Trophoblast cell (in vitro differentiated cells and primary cell): ENCODE data around the gene IDH3A.

ENCODE experiments used
- DNase-seq, 2 donors: peaks; one replicate each; pipeline ENCODE4 v3.0.0-alpha.2; 2016
- H2AFZ ChIP-seq: 2 replicates; pipeline ENCODE4 v1.6.1; 2013; ENCODE audit warnings: low read length, moderate library complexity, mild to moderate bottlenecking; ENCODE audit not compliant: insufficient read depth, poor library complexity
- H2AK5ac ChIP-seq: 2 replicates; pipeline ENCODE4 v1.6.1; 2013; ENCODE audit warnings: mild to moderate bottlenecking, low read length
- H2BK120ac ChIP-seq: 2 replicates; pipeline ENCODE4 v1.6.1; 2013; ENCODE audit warnings: low read length, mild to moderate bottlenecking, moderate library complexity; ENCODE audit not compliant: insufficient read depth, poor library complexity
- H2BK12ac ChIP-seq: 2 replicates; pipeline ENCODE4 v1.6.1; 2013; ENCODE audit warnings: mild to moderate bottlenecking, low read length, moderate library complexity
- H2BK5ac ChIP-seq: 2 replicates; pipeline ENCODE4 v1.6.1; 2013; ENCODE audit warnings: low read length, low read depth, moderate library complexity, mild to moderate bottlenecking; ENCODE audit not compliant: poor library complexity
- H3K14ac ChIP-seq: 2 replicates; pipeline ENCODE4 v1.6.1; 2013; ENCODE audit warnings: mild to moderate bottlenecking, low read length
- H3K18ac ChIP-seq: 2 replicates; pipeline ENCODE4 v1.6.1; 2013; ENCODE audit warnings: mild to moderate bottlenecking, low read length
- H3K23ac ChIP-seq: 2 replicates; pipeline ENCODE4 v1.6.1; 2013; ENCODE audit warnings: low read length
- H3K27ac ChIP-seq: 2 replicates; pipeline ENCODE4 v1.5.1; 2013; ENCODE audit warnings: low read depth, mild to moderate bottlenecking, inconsistent platforms, low read length, moderate library complexity
- H3K27me3 ChIP-seq: 2 replicates; pipeline ENCODE4 v1.6.1; 2013; ENCODE audit warnings: inconsistent platforms, mild to moderate bottlenecking, low read length, moderate library complexity; ENCODE audit not compliant: insufficient read depth
- H3K36me3 ChIP-seq, 2 experiments: 1 replicate in 1 of 2; 2 replicates in 1 of 2; pipeline ENCODE4 v1.6.1; 2013; ENCODE audit warnings: low read length in 2 of 2, mild to moderate bottlenecking in 2 of 2, moderate library complexity in 1 of 2; ENCODE audit not compliant: insufficient read depth in 2 of 2, control insufficient read depth in 1 of 2
- H3K4ac ChIP-seq: 2 replicates; pipeline ENCODE4 v1.6.1; 2013; ENCODE audit warnings: low read depth, mild to moderate bottlenecking, low read length, moderate library complexity
- H3K4me1 ChIP-seq, 2 experiments: 1 replicate in 1 of 2; 2 replicates in 1 of 2; pipeline ENCODE4 v1.6.1; 2013; ENCODE audit warnings: low read length in 2 of 2, mild to moderate bottlenecking in 2 of 2, moderate library complexity in 1 of 2; ENCODE audit not compliant: insufficient read depth in 2 of 2, control insufficient read depth in 1 of 2
- H3K4me2 ChIP-seq: 2 replicates; pipeline ENCODE4 v1.6.1; 2013; ENCODE audit warnings: inconsistent platforms, mild to moderate bottlenecking, low read length, moderate library complexity
- H3K4me3 ChIP-seq: 2 replicates; pipeline ENCODE4 v1.5.1; 2013; ENCODE audit warnings: mild to moderate bottlenecking, low read depth, low read length, inconsistent platforms
- H3K79me1 ChIP-seq: one replicate; pipeline ENCODE4 v1.6.1; 2013; ENCODE audit warnings: low read length
- H3K79me2 ChIP-seq: 2 replicates; pipeline ENCODE4 v1.6.1; 2013; ENCODE audit warnings: low read length, mild to moderate bottlenecking; ENCODE audit not compliant: control insufficient read depth, insufficient read depth, poor library complexity
- H3K9ac ChIP-seq: 2 replicates; pipeline ENCODE4 v1.6.1; 2013; ENCODE audit warnings: mild to moderate bottlenecking, low read length
- H3K9me3 ChIP-seq: 2 replicates; pipeline ENCODE4 v1.6.1; 2013; ENCODE audit warnings: low read depth, mild to moderate bottlenecking, control low read depth, inconsistent platforms, low read length; ENCODE audit not compliant: insufficient read depth
- H4K12ac ChIP-seq: 2 replicates; pipeline ENCODE4 v1.6.1; 2013; ENCODE audit warnings: low read depth, mild to moderate bottlenecking, low read length, moderate library complexity
- H4K8ac ChIP-seq: 2 replicates; pipeline ENCODE4 v1.6.1; 2013; ENCODE audit warnings: low read depth, mild to moderate bottlenecking, low read length, moderate library complexity
- H4K91ac ChIP-seq: one replicate; pipeline ENCODE4 v1.6.1; 2013; ENCODE audit warnings: low read depth, mild to moderate bottlenecking, low read length, moderate library complexity
- WGBS: extraction: QIAGEN DNeasy Blood & Tissue Kit; methylation state at CpG from one replicate; pipeline ENCODE4 v1.1.7; 2013; ENCODE audit warnings: missing lambda C conversion rate; ENCODE audit not compliant: insufficient read length, insufficient coverage; ENCODE audit errors: extremely low coverage; 5-methylcytosine and 5-hydroxymethylcytosine counted together

Gene IDH3A

DNA sequence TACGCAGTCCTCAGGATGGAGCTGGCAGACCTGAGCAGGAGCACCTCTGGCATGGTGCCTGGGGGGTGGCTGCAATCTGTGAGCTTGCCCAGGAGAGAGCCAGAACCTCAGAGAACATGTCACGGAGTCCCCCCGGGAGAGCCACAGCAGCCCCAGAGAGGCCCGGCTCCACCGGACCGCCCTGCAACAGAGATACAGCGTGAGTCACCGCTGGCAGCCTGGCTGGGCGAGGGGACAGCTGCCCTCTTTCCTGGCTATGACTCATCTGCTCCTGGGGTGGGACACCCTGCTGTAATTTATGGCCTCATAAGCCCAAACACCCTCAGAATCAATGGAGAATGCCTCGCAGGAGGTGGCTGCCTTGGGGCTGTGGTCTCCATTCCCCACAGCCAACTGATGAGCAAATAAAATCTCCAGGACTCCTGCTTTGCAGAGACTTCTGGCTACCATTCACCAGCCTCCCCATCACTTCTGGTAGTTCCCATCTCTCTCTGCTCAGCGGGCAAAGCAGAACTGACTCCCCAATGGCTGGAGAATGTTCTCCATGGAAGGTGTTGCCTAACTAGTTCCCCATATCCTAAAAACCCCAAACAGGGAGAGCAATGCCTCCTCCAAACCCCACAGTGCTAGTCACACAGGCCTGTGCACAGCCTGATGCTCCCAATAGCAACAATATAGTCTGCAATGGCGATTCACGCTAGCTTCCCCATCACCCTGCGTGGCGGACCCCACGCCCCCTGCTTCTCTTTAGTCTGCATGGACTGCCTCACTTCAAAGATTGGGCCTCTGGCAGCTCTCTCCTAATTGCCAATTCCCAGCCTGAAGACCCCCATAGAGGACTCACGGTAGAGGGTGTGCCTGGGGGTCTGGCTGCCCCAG, 63.6 kb downstream of the IDH3A start:
- Histone ChIP-seq H4K12ac (no peak overlapping the region), H2BK120ac (no peak overlapping the region), H3K18ac (no peak overlapping the region), H3K27ac (no peak overlapping the region), H3K9ac (no peak overlapping the region), H2AFZ (no peak overlapping the region), H3K4me1 (peaks cover 10% of the 10 kb centered on the region in 2 experiments), H3K27me3 (no peaks in the 10 kb centered on the region), H4K8ac (no peak overlapping the region), H3K4ac (no peak overlapping the region), H3K36me3 (no peaks in the 10 kb centered on the region), H3K4me3 (no peak overlapping the region), H2AK5ac (no peak overlapping the region), H3K79me2 (no peaks in the 10 kb centered on the region), H3K4me2 (no peak overlapping the region), H3K23ac (no peak overlapping the region), H3K79me1 (no peaks in the 10 kb centered on the region), H3K9me3 (no peaks in the 10 kb centered on the region), H4K91ac (no peak overlapping the region), H2BK12ac (no peak overlapping the region), H3K14ac (no peak overlapping the region), H2BK5ac (no peak overlapping the region)
- peak in 1 of 2 donors; percentile 23 for DNase-seq
- no CpG with 5 or more reads among the region's 17 CpGs for WGBS

DNA sequence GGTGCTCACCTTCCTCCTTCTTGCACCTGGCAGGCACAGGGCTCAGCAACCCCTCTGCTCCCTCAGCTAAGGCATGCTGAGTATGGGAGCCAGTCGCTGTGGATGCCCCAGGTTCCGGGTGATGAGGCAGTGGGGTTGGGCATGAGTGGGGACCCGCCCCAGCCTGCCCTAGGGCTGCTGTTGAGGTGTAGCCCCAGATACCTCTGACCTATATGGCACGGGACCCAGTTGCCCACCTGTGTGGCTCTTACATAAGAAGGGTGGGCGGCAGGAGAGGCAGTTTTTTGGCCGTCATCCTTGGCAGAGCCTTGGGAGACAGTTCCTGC, 64.2 kb downstream of the IDH3A start:
- Histone ChIP-seq H3K27ac (no peak overlapping the region), H4K8ac (no peak overlapping the region), H2AK5ac (no peak overlapping the region), H3K79me1 (no peaks in the 10 kb centered on the region), H3K4me2 (no peak overlapping the region), H3K4me1 (peaks cover 10% of the 10 kb centered on the region in 2 experiments), H2BK120ac (no peak overlapping the region), H3K4ac (no peak overlapping the region), H3K27me3 (no peaks in the 10 kb centered on the region), H3K36me3 (no peaks in the 10 kb centered on the region), H4K91ac (no peak overlapping the region), H3K18ac (no peak overlapping the region), H3K14ac (no peak overlapping the region), H2BK12ac (no peak overlapping the region), H3K9ac (no peak overlapping the region), H2AFZ (no peak overlapping the region), H4K12ac (no peak overlapping the region), H3K23ac (no peak overlapping the region), H2BK5ac (no peak overlapping the region), H3K9me3 (no peaks in the 10 kb centered on the region), H3K79me2 (no peaks in the 10 kb centered on the region), H3K4me3 (no peak overlapping the region)
- no CpG with 5 or more reads among the region's 6 CpGs for WGBS
- DNase-seq = no peak

DNA sequence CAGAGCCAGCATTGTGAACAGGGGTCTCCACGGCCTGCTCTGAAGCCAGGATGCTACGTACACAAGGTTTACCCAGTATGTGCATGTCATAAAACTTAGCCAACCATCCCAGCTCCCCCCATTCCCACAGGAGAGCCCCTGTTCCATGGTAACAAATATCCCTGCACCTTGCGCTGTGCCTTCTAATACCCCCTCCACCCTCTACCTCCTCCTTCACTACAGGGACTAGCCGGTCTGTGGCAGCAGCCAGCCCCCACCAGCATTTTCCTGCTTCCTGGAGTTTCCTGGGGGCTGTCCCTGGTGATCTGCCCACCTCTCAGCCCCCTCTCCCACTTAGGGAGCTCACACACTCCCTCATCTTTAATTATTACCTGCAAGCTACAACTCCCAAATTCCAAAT, 64.8 kb downstream of the IDH3A start:
- H4K91ac ChIP-seq = no peak overlapping the region
- no peak overlapping the region for H3K4me3 ChIP-seq
- no peak overlapping the region for H3K14ac ChIP-seq
- no peak overlapping the region for H2AFZ ChIP-seq
- no peak overlapping the region for H2BK12ac ChIP-seq
- H3K79me1 ChIP-seq = no peaks in the 10 kb centered on the region
- no peak overlapping the region for H2AK5ac ChIP-seq
- no peak overlapping the region for H3K23ac ChIP-seq
- peaks cover 8 to 10% of the 10 kb centered on the region in 2 experiments for H3K4me1 ChIP-seq
- no peak overlapping the region for H2BK120ac ChIP-seq
- no peak for DNase-seq
- H3K9me3 ChIP-seq = no peaks in the 10 kb centered on the region
- no peak overlapping the region for H3K4me2 ChIP-seq
- no peak overlapping the region for H4K12ac ChIP-seq
- H3K9ac ChIP-seq = no peak overlapping the region
- H3K79me2 ChIP-seq = no peaks in the 10 kb centered on the region
- H3K4ac ChIP-seq = no peak overlapping the region
- H3K27me3 ChIP-seq = no peaks in the 10 kb centered on the region
- no peak overlapping the region for H2BK5ac ChIP-seq
- H4K8ac ChIP-seq = no peak overlapping the region
- H3K27ac ChIP-seq = no peak overlapping the region
- H3K36me3 ChIP-seq = no peaks in the 10 kb centered on the region
- no CpG with 5 or more reads among the region's 4 CpGs for WGBS
- no peak overlapping the region for H3K18ac ChIP-seq

DNA sequence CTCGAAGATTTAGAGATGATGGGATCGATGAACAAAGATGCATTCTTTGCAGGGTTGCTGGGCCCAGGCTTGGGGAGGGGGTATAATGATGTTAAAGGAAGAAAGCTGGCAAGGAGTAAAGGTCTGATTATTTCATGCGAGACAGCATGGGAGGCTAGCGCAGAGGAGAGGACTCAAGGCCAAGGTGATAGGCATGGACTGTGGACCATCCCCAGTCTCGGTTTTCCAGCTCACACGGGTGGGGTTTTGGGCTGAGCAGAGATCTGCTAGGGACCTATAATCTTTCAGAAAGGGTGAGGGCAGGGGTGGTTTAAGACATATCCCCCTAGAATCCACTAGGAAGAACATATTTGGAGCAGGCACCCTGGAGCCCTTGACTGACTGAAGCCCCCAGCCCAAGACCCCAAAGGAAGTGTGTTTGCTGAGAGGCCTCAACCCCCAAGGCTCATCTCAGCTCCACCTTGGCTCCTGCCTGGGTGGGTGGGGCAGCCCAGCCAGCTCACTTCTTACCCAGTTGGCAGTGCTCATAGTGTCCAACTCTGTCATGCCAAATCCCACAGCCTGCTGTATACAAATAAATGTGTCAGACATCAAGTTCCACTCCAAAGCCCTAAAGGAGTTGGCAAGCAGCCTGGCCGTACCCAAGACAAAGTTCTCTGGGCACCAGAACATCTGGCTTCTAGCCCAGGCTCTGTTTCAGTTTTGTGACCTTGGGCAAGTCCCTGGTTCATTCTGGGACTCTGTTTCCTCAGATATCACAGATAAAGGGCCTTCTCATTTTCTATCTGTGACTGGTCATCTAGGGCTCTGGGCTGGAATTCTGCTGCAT, 67.3 kb downstream of the IDH3A start:
- no peaks in the 10 kb centered on the region for H3K9me3 ChIP-seq
- no peaks in the 10 kb centered on the region for H3K27me3 ChIP-seq
- WGBS = no CpG with 5 or more reads among the region's 7 CpGs
- no peaks in the 10 kb centered on the region for H3K79me1 ChIP-seq
- no peak overlapping the region for H3K18ac ChIP-seq
- H2BK5ac ChIP-seq = no peak overlapping the region
- no peak overlapping the region for H3K4me3 ChIP-seq
- H3K4ac ChIP-seq = no peak overlapping the region
- H3K23ac ChIP-seq = no peak overlapping the region
- no peak for DNase-seq
- H4K8ac ChIP-seq = no peak overlapping the region
- no peaks in the 10 kb centered on the region for H3K36me3 ChIP-seq
- no peak overlapping the region for H3K9ac ChIP-seq
- no peak overlapping the region for H4K12ac ChIP-seq
- no peak overlapping the region for H3K27ac ChIP-seq
- H2BK120ac ChIP-seq = no peak overlapping the region
- H2BK12ac ChIP-seq = no peak overlapping the region
- no peak overlapping the region for H2AFZ ChIP-seq
- no peak overlapping the region for H3K14ac ChIP-seq
- no peak overlapping the region for H4K91ac ChIP-seq
- no peak overlapping the region for H2AK5ac ChIP-seq
- H3K79me2 ChIP-seq = no peaks in the 10 kb centered on the region
- no peak overlapping the region for H3K4me2 ChIP-seq
- H3K4me1 ChIP-seq = peaks cover 2 to 5% of the 10 kb centered on the region in 2 experiments
